HG03064 (cell line): ENCODE data around the gene KCTD1.

Source experiments
- ATAC-seq: cut with Tn5 transposase; IDR thresholded peaks from one replicate; pipeline ENCODE4 v1.9.1; 2021; ENCODE audit warnings: low read depth; ENCODE audit not compliant: unreplicated experiment

The KCTD1 gene

GRCh38 chr18:26524504-26525351, 23.6 kb downstream of the KCTD1 start:
- ATAC-seq: no peak

GRCh38 chr18:26524002-26524401, 24.4 kb downstream of the KCTD1 start:
- no peak for ATAC-seq

GRCh38 chr18:26521617-26522016, 26.7 kb downstream of the KCTD1 start:
- ATAC-seq: no peak

- no peak for ATAC-seq
Measured at GRCh38 chr18:26520974-26521373, 27.4 kb downstream of the KCTD1 start.

GRCh38 chr18:26519114-26519513, 29.2 kb downstream of the KCTD1 start:
- ATAC-seq: no peak

GRCh38 chr18:26516964-26517363, 31.4 kb downstream of the KCTD1 start:
- no peak for ATAC-seq

GRCh38 chr18:26515643-26516487, 32.5 kb downstream of the KCTD1 start:
- ATAC-seq: no peak

- ATAC-seq: no peak
Measured at GRCh38 chr18:26511339-26512071, 36.8 kb downstream of the KCTD1 start.

GRCh38 chr18:26510337-26510736, 38.0 kb downstream of the KCTD1 start:
- no peak for ATAC-seq

- no peak for ATAC-seq
Measured at GRCh38 chr18:26506012-26506411, 42.3 kb downstream of the KCTD1 start.

- no peak for ATAC-seq
Measured at GRCh38 chr18:26504831-26505230, 43.5 kb downstream of the KCTD1 start.

GRCh38 chr18:26503382-26503781, 45.0 kb downstream of the KCTD1 start:
- ATAC-seq: no peak

GRCh38 chr18:26502823-26503222, 45.5 kb downstream of the KCTD1 start:
- ATAC-seq: no peak

GRCh38 chr18:26497866-26498265, 50.5 kb downstream of the KCTD1 start:
- no peak for ATAC-seq

GRCh38 chr18:26496528-26496927, 51.8 kb downstream of the KCTD1 start:
- ATAC-seq: no peak

- no peak for ATAC-seq
Measured at GRCh38 chr18:26495287-26495686, 53.1 kb downstream of the KCTD1 start.

- no peak for ATAC-seq
Measured at GRCh38 chr18:26493021-26493420, 55.3 kb downstream of the KCTD1 start.

- ATAC-seq: no peak
Measured at GRCh38 chr18:26491194-26491816, 57.0 kb downstream of the KCTD1 start.

GRCh38 chr18:26489881-26490280, 58.5 kb downstream of the KCTD1 start:
- ATAC-seq: no peak

- ATAC-seq: no peak
Measured at GRCh38 chr18:26489191-26489590, 59.2 kb downstream of the KCTD1 start.
